Endothelial cell of umbilical vein (primary cell): ENCODE data around the gene BSND. TPM values are rescaled to one million over a fixed set of nuclear protein-coding genes. Genes with fewer than 3 reads are reported as not detected.

Source experiments
- BruUV-seq: library from RNA; stranded (reverse); fragments of 400-500 nt; replicated peaks from 2 replicates; lab custom pipeline; 2021; lab: Mats Ljungman, UMichigan
- CTCF ChIA-PET: fragments of 300-600, 350-600 bp; sonication (Branson Sonifier 250); formaldehyde crosslinking; loops from one replicate; lab custom pipeline; 2021; ENCODE audit warnings: antibody characterized with exemption, inconsistent platforms; lab: Charles Lee
- POLR2A ChIA-PET: fragments of 300-600, 350-600 bp; sonication (Branson Sonifier 250); formaldehyde crosslinking; loops from one replicate; lab custom pipeline; 2021; ENCODE audit warnings: antibody characterized with exemption, inconsistent platforms; lab: Charles Lee
- DNase-seq: peaks from one replicate; pipeline ENCODE4 v3.0.0-alpha.2; 2011; ENCODE audit warnings: low read depth, low spot score
- FAIRE-seq: peaks from 2 replicates; lab custom pipeline; 2011; peaks lifted over from hg19 to GRCh38; lab: Jason Lieb, UNC
- H2AFZ ChIP-seq: 2 replicates; pipeline ENCODE4 v1.6.0; 2012; ENCODE audit warnings: low read depth, low read length, control low read depth, inconsistent platforms
- H3K27ac ChIP-seq: 2 replicates; pipeline ENCODE4 v1.5.1; 2011; ENCODE audit warnings: low read depth, mild to moderate bottlenecking, control low read depth, low read length, moderate library complexity; ENCODE audit not compliant: insufficient read depth
- H3K27me3 ChIP-seq, 2 experiments: 2 replicates each; pipeline versions ENCODE4 v1.6.0 to v1.6.1; 2011; ENCODE audit warnings: low read length in 2 of 2, mixed read lengths in 1 of 2; ENCODE audit not compliant: control insufficient read depth in 2 of 2, insufficient read depth in 2 of 2
- H3K36me3 ChIP-seq, 2 experiments: 2 replicates in 1 of 2; 3 replicates in 1 of 2; pipeline ENCODE4 v1.5.1; 2011; ENCODE audit warnings: low read length in 2 of 2, mild to moderate bottlenecking in 1 of 2, moderate library complexity in 1 of 2; ENCODE audit not compliant: control insufficient read depth in 2 of 2, insufficient read depth in 2 of 2; ENCODE audit errors: extremely low read depth in 1 of 2
- H3K4me1 ChIP-seq: 3 replicates; pipeline ENCODE4 v1.5.1; 2011; ENCODE audit warnings: mild to moderate bottlenecking, low read length; ENCODE audit not compliant: control insufficient read depth, insufficient read depth; ENCODE audit errors: extremely low read depth
- H3K4me2 ChIP-seq: 2 replicates; pipeline ENCODE4 v1.6.1; 2011; ENCODE audit warnings: low read length, control low read depth, mixed read lengths; ENCODE audit not compliant: insufficient read depth
- H3K4me3 ChIP-seq, 3 experiments: fragments of 200-600 bp in 1 of 3; sonication (generic), shearing (Covaris generic) in 1 of 3; replicated peaks in 1 of 3; 2 replicates each; pipeline ENCODE4 v1.5.1; 2011 to 2016; ENCODE audit warnings: control low read depth in 3 of 3, low read length in 3 of 3, mild to moderate bottlenecking in 2 of 3, inconsistent platforms in 1 of 3, low read depth in 1 of 3, moderate library complexity in 1 of 3; ENCODE audit not compliant: insufficient read depth in 1 of 3
- H3K79me2 ChIP-seq: 2 replicates; pipeline ENCODE4 v1.6.0; 2012; ENCODE audit warnings: low read length, inconsistent platforms; ENCODE audit not compliant: control insufficient read depth, insufficient read depth
- H3K9ac ChIP-seq: replicated peaks from 2 replicates; pipeline ENCODE3; 2011; ENCODE audit warnings: low read length, control low read depth; ENCODE audit not compliant: insufficient read depth; ENCODE audit errors: extremely low read depth
- H3K9me1 ChIP-seq: replicated peaks from 3 replicates; pipeline ENCODE4 v1.6.0; 2011; ENCODE audit warnings: mild to moderate bottlenecking, low read length; ENCODE audit not compliant: control insufficient read depth, insufficient read depth; ENCODE audit errors: extremely low read depth
- H3K9me3 ChIP-seq: replicated peaks from 2 replicates; pipeline ENCODE4 v1.5.1; 2012; ENCODE audit warnings: low read length, inconsistent platforms; ENCODE audit not compliant: control insufficient read depth, insufficient read depth
- H4K20me1 ChIP-seq: replicated peaks from 2 replicates; pipeline ENCODE3; 2011; ENCODE audit warnings: mild to moderate bottlenecking, low read length; ENCODE audit not compliant: control insufficient read depth, insufficient read depth; ENCODE audit errors: extremely low read depth
- EZH2 ChIP-seq: IDR thresholded peaks from 2 replicates; pipeline ENCODE4 v1.6.1; 2012; ENCODE audit warnings: borderline replicate concordance, low read depth, mild to moderate bottlenecking, moderate library complexity, low read length, inconsistent platforms; ENCODE audit not compliant: severe bottlenecking
- FOS ChIP-seq: IDR thresholded peaks from 2 replicates; pipeline ENCODE4 v1.6.1; 2011; ENCODE audit warnings: mild to moderate bottlenecking, low read length, moderate library complexity, borderline replicate concordance; ENCODE audit not compliant: insufficient read depth
- GATA2 ChIP-seq: IDR thresholded peaks from 2 replicates; pipeline ENCODE4 v1.7.0; 2011; ENCODE audit warnings: low read depth, mild to moderate bottlenecking, moderate library complexity, mixed read lengths, low read length; ENCODE audit not compliant: insufficient read length, insufficient read depth
- MYC ChIP-seq: IDR thresholded peaks from one replicate; pipeline ENCODE4 v1.6.1; 2011; ENCODE audit warnings: mild to moderate bottlenecking, low read depth, low read length
- POLR2A ChIP-seq: IDR thresholded peaks from 2 replicates; pipeline ENCODE4 v1.6.1; 2012; ENCODE audit warnings: low read depth, mild to moderate bottlenecking, control low read depth, low read length
- POLR2AphosphoS5 ChIP-seq: IDR thresholded peaks from 2 replicates; pipeline ENCODE4 v1.6.1; 2012; ENCODE audit warnings: low read depth, mild to moderate bottlenecking, control low read depth, low read length, moderate library complexity; ENCODE audit not compliant: insufficient read depth
- dilution Hi-C: fragments of 300-500 bp; cut with MboI; formaldehyde crosslinking; loops from one replicate; pipeline ENCODE4 v1.15.0; 2019; ENCODE audit warnings: low sequenced_read_pairs; ENCODE audit not compliant: extremely low pct_ligation_motif_present
- intact Hi-C: fragments of 100-400 bp; cut with micrococcal nuclease; formaldehyde crosslinking; loops from one replicate; pipeline ENCODE4 v1.10.0; 2022
- polyA plus RNA-seq, 4 experiments: library from polyadenylated mRNA; depleted of rRNA in 3 of 4; stranded (reverse) in 3 of 4; unstranded in 1 of 4; fragments of >200 nt; gene quantifications; 2 replicates each; pipeline versions ENCODE4 v1.2.1 to v1.2.3, GENCODE V29; 2011 to 2012; ENCODE audit warnings: missing spikeins in 1 of 4
- total RNA-seq: library from RNA; stranded (reverse); gene quantifications from 2 replicates; pipeline ENCODE4 v1.2.3, GENCODE V29; 2021
- TF ChIP-seq, protein P1 (sequence below): IDR thresholded peaks from 2 replicates; pipeline ENCODE4 v1.6.1; 2011; ENCODE audit not compliant: insufficient read depth, insufficient read length
- TF ChIP-seq, protein P2 (sequence below), 2 donors: IDR thresholded peaks; 1 replicate in 1 of 2; 2 replicates in 1 of 2; pipeline ENCODE4 v1.5.1; 2011; ENCODE audit warnings: low read length in 2 of 2, mild to moderate bottlenecking in 2 of 2, moderate library complexity in 2 of 2, control low read depth in 1 of 2, inconsistent platforms in 1 of 2, low read depth in 1 of 2; ENCODE audit not compliant: insufficient read depth in 1 of 2; ENCODE audit errors: extremely low read depth in 1 of 2

Gene BSND
- total and polyA plus RNA-seq, 2 donors (not counting 3 experiments of a cell fraction or from before 2014, with no cell fraction given): not detected

DNA sequence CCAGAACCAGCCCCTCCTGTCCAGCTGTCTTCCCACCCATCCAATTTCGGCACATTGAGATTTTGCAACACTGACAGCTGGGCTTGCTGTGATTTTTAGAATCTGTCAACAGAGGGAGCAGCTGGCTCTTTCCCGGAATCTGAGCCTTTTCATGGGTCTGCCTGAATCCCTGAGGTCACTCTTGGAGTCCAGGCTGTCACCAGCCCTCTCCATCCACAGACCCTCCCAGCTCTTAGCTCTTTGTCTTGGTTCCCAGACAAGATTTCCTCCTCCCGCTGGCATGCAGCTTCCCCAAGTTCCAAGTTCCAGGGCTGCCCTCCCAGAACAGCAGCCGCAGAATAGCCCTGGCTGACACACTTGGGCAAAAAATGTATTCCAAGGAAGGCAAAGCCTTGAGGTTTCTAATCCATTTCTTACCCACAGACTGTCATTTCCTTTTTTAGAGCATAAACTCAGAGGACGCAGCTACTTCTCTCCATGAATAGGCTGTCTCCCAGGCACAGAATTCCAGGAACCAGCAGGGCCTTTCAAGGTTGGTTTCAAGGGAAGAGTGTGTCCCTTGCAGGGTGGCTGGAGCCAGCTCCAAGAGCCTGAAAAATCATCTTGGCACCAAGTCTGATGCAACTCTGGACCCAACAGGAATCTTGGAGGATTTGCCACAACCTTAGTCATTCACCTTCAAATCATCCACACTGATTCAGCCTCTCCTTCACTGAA is 25.4 kb upstream of the BSND start:
- BruUV-seq: no TSS peak
- TF ChIP-seq, protein P1, sequence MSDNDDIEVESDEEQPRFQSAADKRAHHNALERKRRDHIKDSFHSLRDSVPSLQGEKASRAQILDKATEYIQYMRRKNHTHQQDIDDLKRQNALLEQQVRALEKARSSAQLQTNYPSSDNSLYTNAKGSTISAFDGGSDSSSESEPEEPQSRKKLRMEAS: no peak
- TF ChIP-seq, protein P2, sequence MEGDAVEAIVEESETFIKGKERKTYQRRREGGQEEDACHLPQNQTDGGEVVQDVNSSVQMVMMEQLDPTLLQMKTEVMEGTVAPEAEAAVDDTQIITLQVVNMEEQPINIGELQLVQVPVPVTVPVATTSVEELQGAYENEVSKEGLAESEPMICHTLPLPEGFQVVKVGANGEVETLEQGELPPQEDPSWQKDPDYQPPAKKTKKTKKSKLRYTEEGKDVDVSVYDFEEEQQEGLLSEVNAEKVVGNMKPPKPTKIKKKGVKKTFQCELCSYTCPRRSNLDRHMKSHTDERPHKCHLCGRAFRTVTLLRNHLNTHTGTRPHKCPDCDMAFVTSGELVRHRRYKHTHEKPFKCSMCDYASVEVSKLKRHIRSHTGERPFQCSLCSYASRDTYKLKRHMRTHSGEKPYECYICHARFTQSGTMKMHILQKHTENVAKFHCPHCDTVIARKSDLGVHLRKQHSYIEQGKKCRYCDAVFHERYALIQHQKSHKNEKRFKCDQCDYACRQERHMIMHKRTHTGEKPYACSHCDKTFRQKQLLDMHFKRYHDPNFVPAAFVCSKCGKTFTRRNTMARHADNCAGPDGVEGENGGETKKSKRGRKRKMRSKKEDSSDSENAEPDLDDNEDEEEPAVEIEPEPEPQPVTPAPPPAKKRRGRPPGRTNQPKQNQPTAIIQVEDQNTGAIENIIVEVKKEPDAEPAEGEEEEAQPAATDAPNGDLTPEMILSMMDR (IDR thresholded peaks at IDR 0.05; ENCODE audit: extremely low read depth in 1 of 2, insufficient read depth in 1 of 2, low read depth in 1 of 2, low read length in 2 of 2): peak in 1 of 2 donors; percentile 32
- TF ChIP-seq FOS (no peak), EZH2 (no peak), POLR2A (no peak), GATA2 (no peak), MYC (no peak), POLR2AphosphoS5 (no peak)
- H3K9me3 ChIP-seq: no peaks in the 10 kb centered on the region
- POLR2A ChIA-PET: no interaction called here
- H3K27ac ChIP-seq: no peak overlapping the region
- DNase-seq: no peak
- H4K20me1 ChIP-seq: no peaks in the 10 kb centered on the region
- intact Hi-C loops (no loop called here), dilution Hi-C loops (no loop called here)
- no peaks in the 10 kb centered on the region for H3K9me1 ChIP-seq
- no peak overlapping the region for H2AFZ ChIP-seq
- FAIRE-seq: peak; percentile 68
- no peaks in the 10 kb centered on the region for H3K36me3 ChIP-seq
- no peak overlapping the region for H3K4me3 ChIP-seq
- H3K79me2 ChIP-seq: no peaks in the 10 kb centered on the region
- CTCF ChIA-PET: interaction anchor here (0.7 to 2.3 kb wide), 7 partner anchors 14 to 28 kb away, joined by 3 to 15 read pairs (median 8); no protein-coding TSS in a partner anchor
- H3K27me3 ChIP-seq: peaks cover 2 to 6% of the 10 kb centered on the region in 2 experiments
- no peak overlapping the region for H3K4me2 ChIP-seq
- H3K9ac ChIP-seq: no peak overlapping the region
- peaks cover 8% of the 10 kb centered on the region for H3K4me1 ChIP-seq
